ENCODE results near the gene ZBTB7B. TPM values are rescaled to one million over a fixed set of nuclear protein-coding genes. Genes with fewer than 3 reads are reported as not detected.
"Not testable (repeated sequence)": the region's sequence is repeated elsewhere in the genome, so short reads cannot be mapped to it uniquely, and the experiment has no call there.

Gene ZBTB7B
- total RNA-seq, 1 donor from 2014 or later, result 80.4 TPM

DNA sequence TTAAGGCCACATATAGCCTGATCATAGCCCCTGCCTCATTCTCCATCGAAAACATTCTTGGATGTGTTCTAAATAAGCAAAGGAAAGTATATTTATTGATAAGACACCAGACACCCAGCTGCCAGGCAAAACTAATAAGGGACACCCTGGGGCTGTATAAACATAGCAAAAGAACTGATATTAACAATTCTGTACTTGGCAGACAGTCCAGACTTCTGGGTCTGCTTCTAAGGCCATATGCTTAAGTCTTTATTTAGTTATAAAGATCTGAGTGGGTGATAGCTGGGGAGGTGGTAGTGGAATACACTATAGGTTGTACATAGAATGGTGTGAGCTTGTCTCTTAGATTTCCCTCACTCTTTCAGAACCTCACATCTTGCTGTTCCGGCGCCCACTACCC is 24.2 kb upstream of the ZBTB7B start:
- no peak for DNase-seq
- Histone ChIP-seq H3K27me3 (no peaks in the 10 kb centered on the region), H3K27ac (no peak overlapping the region), H3K36me3 (peaks cover 5% of the 10 kb centered on the region), H3K4me1 (peaks cover 10% of the 10 kb centered on the region), H3K4me3 (no peak overlapping the region), H3K9me3 (no peaks in the 10 kb centered on the region)
- intact Hi-C loops (cut with DNase I), result no loop called here
- TF ChIP-seq, protein P1, sequence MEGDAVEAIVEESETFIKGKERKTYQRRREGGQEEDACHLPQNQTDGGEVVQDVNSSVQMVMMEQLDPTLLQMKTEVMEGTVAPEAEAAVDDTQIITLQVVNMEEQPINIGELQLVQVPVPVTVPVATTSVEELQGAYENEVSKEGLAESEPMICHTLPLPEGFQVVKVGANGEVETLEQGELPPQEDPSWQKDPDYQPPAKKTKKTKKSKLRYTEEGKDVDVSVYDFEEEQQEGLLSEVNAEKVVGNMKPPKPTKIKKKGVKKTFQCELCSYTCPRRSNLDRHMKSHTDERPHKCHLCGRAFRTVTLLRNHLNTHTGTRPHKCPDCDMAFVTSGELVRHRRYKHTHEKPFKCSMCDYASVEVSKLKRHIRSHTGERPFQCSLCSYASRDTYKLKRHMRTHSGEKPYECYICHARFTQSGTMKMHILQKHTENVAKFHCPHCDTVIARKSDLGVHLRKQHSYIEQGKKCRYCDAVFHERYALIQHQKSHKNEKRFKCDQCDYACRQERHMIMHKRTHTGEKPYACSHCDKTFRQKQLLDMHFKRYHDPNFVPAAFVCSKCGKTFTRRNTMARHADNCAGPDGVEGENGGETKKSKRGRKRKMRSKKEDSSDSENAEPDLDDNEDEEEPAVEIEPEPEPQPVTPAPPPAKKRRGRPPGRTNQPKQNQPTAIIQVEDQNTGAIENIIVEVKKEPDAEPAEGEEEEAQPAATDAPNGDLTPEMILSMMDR (IDR thresholded peaks at IDR 0.05), result no peak
- no peak for ATAC-seq

GRCh38 chr1:154982341-154982740 is 20.3 kb upstream of the ZBTB7B start:
- ATAC-seq, result no peak
- intact Hi-C loops (cut with DNase I), result no loop called here

DNA sequence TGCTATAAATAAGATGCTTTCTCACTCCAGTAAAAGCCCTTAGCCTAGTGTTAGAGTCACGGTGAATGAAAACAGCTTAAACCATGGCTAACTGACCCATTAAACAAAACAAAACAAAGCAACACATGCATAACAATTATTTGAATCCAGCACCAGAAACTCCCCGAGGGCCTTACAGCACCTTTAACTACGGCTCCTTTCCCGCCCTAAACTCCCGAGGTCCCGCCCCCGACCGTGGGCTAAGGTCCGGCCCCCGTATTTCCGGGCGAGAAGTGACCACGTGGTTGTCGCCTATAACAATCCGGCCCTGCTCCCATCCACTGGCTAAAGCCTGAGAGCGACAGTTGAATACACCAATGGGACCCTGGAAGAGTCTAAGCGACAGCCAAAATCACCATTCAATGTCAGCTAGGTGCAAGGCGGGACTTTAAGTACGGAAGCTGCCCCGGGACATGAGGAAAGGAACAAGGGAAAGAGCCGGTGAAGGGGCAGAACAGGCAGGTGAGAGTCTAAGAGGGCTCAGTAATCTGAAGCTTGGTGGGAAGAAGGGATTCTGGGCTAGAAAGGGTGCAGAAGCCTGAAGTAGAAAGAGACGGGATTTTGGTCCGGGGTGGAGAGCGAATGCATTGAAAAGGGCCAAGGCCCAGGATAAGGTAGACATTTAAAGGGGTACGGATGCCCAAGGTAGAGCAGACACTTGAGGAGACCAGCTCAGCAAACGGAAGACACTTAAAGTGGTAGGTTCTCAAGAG is 19.5 kb upstream of the ZBTB7B start, which contains the start of gene FLAD1:
Gene FLAD1, plus strand, starts transcription at position 448 of the 752 bp plus-strand sequence. CDS start 351 bp downstream, outside the sequence.
- TF ChIP-seq, protein P1 (IDR thresholded peaks at IDR 0.05), result no peak
- peak within 1 kb of the TSS; percentile 92 for H3K4me3 ChIP-seq
- H3K9me3 ChIP-seq, result no peaks in the 10 kb centered on the region
- H3K27me3 ChIP-seq, result no peaks in the 10 kb centered on the region
- intact Hi-C loops (cut with DNase I), result no loop called here
- H3K27ac ChIP-seq, result peak within 1 kb of the TSS; percentile 55
- peak; percentile 96 for DNase-seq
- peaks cover 16% of the 10 kb centered on the region for H3K4me1 ChIP-seq
- peak; percentile 100 for ATAC-seq
- H3K36me3 ChIP-seq, result peaks cover 6% of the 10 kb centered on the region

More at GRCh38 chr1:154982341-154982740, 20.3 kb upstream of the ZBTB7B start:
- TF ChIP-seq, protein P1 (IDR thresholded peaks at IDR 0.05), result no peak
- peaks cover 13% of the 10 kb centered on the region for H3K4me1 ChIP-seq
- no peaks in the 10 kb centered on the region for H3K27me3 ChIP-seq
- H3K9me3 ChIP-seq, result no peaks in the 10 kb centered on the region
- peak overlapping the region; percentile 92 for H3K4me3 ChIP-seq
- peaks cover 5% of the 10 kb centered on the region for H3K36me3 ChIP-seq
- no peak for DNase-seq
- H3K27ac ChIP-seq, result no peak overlapping the region

GRCh38 chr1:154983776-154984466 is 18.7 kb upstream of the ZBTB7B start:
- TF ChIP-seq, protein P1 (IDR thresholded peaks at IDR 0.05), result no peak
- Histone ChIP-seq H3K27me3 (no peaks in the 10 kb centered on the region), H3K36me3 (peaks cover 8% of the 10 kb centered on the region), H3K27ac (peak overlapping the region; percentile 55), H3K4me1 (peaks cover 16% of the 10 kb centered on the region), H3K9me3 (no peaks in the 10 kb centered on the region), H3K4me3 (peak overlapping the region; percentile 92)
- intact Hi-C loops (cut with DNase I), result no loop called here
- ATAC-seq, result no peak
- peak; percentile 58 for DNase-seq

GRCh38 chr1:154986736-154987135 is 15.9 kb upstream of the ZBTB7B start:
- H3K36me3 ChIP-seq, result peaks cover 35% of the 10 kb centered on the region
- H3K27me3 ChIP-seq; intact Hi-C loops (cut with DNase I); H3K27ac ChIP-seq; H3K9me3 ChIP-seq; H3K4me3 ChIP-seq; DNase-seq; ATAC-seq: not testable (repeated sequence)
- H3K4me1 ChIP-seq, result peaks cover 16% of the 10 kb centered on the region

DNA sequence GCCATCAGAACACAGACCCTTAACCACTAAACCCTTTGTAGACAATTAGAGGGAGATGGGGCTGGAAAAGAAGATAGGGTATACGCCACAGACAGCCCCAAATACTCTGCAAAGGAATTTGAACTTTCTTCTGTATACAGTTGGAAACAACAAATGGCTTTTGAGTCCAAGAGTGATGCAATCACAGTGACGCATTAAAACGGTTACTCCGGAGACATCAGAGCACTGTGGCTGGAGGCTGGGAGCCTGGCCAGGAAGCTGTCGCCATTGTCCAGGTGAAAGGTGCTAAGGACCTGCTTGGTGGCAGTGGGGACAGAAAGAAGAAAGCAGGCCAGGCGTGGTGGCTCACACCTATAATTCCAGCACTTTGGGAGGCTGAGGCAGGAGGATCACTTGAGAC is 15.3 kb upstream of the ZBTB7B start:
- H3K4me1 ChIP-seq, result peaks cover 16% of the 10 kb centered on the region
- TF ChIP-seq, protein P1 (IDR thresholded peaks at IDR 0.05), result no peak
- intact Hi-C loops (cut with DNase I), result no loop called here
- peak; percentile 20 for DNase-seq
- H3K36me3 ChIP-seq, result peaks cover 35% of the 10 kb centered on the region
- H3K27me3 ChIP-seq, result no peaks in the 10 kb centered on the region
- no peaks in the 10 kb centered on the region for H3K9me3 ChIP-seq
- H3K4me3 ChIP-seq, result no peak overlapping the region
- no peak overlapping the region for H3K27ac ChIP-seq
- ATAC-seq, result no peak
